ENCODE measurements around the gene FARS2.

GRCh38 chr6:5220443-5220842, 40.9 kb upstream of the FARS2 start:
- TF ChIP-seq CTCF (conservative IDR thresholded peaks at IDR 0.05 in 1 of 2, IDR thresholded peaks at IDR 0.05 in 1 of 2; ENCODE audit: low read depth in 1 of 2, low read length in 2 of 2) (no peak), EZH2 (IDR thresholded peaks at IDR 0.05; ENCODE audit: low read length, missing control alignments) (no peak)

All from fibroblast of lung (primary cell).